HG02852 (cell line): ENCODE data around the gene IQCK.
"Not testable (repeated sequence)": the region's sequence is repeated elsewhere in the genome, so short reads cannot be mapped to it uniquely, and the experiment has no call there.

ENCODE experiments used
- ATAC-seq: cut with Tn5 transposase; IDR thresholded peaks from one replicate; pipeline ENCODE4 v1.9.1; 2021; ENCODE audit warnings: mild to moderate bottlenecking, moderate library complexity; ENCODE audit not compliant: unreplicated experiment

IQCK gene

DNA sequence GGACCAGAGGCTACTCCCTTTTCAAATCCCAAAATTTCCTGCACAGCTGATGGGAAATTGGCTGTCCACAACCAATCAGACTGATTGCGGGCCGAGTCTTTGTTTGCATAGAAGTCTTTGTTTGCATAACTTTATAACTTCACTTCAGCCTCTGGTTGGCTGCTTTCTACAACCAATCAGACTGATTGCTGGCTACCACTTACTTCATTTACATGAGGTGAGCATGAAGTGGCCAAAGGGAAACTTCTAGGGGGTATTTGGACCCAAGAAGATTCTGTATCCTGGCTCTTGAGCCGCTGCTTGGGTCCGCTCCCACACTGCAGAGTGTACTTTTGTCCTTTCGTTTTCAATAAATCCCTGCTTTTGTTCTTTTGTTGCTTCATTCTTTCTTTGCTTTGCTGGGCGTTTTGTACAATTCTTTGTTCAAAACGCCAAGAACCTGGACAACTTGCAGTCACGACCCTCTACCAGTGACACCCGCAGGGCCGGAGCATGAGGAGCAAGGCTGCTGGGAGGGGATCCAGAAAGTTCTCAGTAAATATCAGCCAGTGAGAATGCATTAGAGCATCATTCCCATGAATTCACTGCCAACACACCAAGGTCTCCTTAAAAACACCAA lies 67.5 kb downstream of the IQCK start:
- no peak for ATAC-seq

DNA sequence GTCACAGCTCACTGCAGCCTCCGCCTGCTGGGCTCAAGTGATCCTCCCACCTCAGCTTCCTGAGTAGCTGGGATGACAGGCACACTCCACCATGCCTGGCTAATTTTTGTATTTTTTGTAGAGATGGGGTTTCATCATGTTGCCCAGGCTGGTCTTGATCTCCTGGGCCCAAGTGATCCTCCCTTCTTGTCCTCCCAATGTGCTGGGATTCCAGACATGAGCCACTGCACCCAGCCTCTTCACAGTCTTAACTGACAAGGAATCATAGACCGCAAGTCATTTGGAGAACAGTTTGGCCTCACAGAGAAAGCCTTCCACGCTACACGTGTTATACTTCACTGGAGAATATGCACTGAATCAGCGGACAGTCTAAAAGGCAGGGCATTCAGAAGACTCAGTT lies 83.3 kb downstream of the IQCK start:
- not testable (repeated sequence) for ATAC-seq

GRCh38 chr16:19801824-19802223 lies 83.8 kb downstream of the IQCK start:
- not testable (repeated sequence) for ATAC-seq

DNA sequence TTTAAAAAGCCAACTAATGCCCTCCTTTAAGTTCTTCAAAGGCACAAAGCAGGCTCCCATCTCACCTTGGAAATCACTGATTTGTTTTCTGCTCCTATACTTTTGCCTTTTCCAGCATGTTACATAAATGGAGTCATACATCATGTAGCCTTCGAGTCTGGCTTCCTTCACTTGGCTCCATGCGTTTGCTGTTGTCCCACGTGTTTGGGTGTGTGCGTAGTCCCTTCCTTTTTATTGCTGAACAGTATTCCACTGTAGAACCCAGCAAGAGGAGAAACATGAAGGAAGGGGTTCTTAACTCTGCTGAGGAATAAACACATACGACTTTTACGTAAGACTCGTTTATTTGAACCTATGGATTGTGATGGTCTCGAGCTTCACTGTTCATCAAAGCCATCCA lies 84.5 kb downstream of the IQCK start:
- ATAC-seq = no peak

DNA sequence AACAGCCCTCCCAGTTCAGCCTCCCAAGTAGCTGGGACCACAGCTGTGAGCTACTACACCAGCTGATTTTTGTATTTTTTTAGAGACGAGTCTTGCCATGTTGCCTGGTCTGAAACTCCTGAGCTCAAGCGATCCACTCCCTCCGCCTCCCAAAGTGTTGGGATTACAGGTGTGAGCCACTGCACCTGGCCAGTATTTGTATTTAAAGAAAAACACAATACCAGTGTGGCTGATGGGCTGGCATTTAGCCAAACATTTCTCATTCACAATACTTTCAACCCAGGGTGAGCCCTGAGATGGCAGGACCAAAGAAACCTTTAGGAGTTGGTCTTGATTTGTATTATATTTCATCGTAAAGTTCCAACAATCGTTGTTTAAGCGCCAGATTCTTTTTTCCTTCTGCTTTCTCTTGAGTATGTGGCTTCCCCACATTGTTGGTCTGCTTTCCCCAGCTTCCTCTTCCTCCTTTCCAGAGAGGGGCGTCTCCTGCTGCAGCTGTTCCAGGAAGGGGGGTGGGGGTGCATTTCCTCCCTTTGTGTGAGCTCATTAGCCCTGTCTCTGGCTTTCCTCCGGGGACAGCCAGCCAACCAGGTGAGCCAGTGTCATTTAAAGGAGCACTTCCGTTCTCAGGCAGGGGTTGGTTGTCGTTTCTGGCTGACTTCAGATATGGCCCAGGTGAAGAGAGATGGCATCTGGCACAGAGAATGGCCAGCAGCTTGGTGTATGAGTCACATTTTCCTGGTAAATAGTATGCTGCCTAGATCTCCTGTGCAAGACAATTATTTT lies 86.7 kb downstream of the IQCK start:
- no peak for ATAC-seq

GRCh38 chr16:19805459-19806162 lies 87.5 kb downstream of the IQCK start:
- no peak for ATAC-seq

- no peak for ATAC-seq
Measured at GRCh38 chr16:19808061-19808641, 90.1 kb downstream of the IQCK start.

- ATAC-seq = no peak
Measured at GRCh38 chr16:19809121-19809635, 91.1 kb downstream of the IQCK start.

- ATAC-seq = no peak
Measured at GRCh38 chr16:19809693-19810092, 91.6 kb downstream of the IQCK start.

GRCh38 chr16:19810817-19811731 lies 93.0 kb downstream of the IQCK start:
- no peak for ATAC-seq

GRCh38 chr16:19812986-19813385 lies 94.9 kb downstream of the IQCK start:
- ATAC-seq = no peak

DNA sequence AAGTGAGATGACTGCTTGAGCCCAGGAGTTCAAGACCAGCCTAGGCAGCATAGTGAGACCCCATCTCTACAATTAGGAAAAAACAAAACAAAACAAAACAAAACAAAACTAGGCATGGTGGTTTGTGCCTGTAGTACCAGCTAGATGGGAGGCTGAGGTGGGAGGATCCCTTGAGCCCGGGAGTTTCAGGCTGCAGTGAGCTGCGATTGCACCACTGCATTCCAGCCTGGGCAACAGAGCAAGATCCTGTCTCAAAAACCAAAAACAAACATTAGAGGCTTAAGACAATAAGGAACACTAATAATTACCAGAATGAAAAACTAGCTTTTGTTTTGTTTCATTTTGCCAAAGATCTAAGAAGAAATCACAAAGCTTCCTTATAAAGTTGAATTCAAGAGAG lies 97.3 kb downstream of the IQCK start:
- ATAC-seq = no peak

GRCh38 chr16:19817122-19817521 lies 99.1 kb downstream of the IQCK start:
- ATAC-seq = no peak

GRCh38 chr16:19817875-19818274 lies 99.8 kb downstream of the IQCK start:
- no peak for ATAC-seq

- no peak for ATAC-seq
Measured at GRCh38 chr16:19822533-19822932, 104.5 kb downstream of the IQCK start.

DNA sequence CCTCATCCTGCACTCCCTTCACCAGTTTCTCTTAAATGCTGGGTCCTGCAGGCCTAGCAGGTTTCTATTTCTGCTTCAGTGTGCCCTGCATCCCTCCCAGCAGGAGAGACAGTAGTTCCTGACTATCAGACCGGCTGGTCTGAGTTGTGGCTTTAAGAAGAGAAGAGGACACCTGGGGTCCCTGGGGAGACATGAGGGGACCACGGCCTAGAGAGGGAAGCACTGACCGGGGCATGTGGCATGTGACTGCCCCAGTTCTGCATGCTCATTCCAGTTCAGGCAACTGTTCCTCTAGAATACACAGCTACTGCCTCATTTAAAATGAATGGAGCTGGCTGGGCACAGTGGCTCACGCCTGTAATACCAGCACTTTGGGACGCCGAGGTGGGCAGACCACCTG lies 105.3 kb downstream of the IQCK start:
- ATAC-seq = no peak

- no peak for ATAC-seq
Measured at GRCh38 chr16:19824216-19824615, 106.1 kb downstream of the IQCK start.

DNA sequence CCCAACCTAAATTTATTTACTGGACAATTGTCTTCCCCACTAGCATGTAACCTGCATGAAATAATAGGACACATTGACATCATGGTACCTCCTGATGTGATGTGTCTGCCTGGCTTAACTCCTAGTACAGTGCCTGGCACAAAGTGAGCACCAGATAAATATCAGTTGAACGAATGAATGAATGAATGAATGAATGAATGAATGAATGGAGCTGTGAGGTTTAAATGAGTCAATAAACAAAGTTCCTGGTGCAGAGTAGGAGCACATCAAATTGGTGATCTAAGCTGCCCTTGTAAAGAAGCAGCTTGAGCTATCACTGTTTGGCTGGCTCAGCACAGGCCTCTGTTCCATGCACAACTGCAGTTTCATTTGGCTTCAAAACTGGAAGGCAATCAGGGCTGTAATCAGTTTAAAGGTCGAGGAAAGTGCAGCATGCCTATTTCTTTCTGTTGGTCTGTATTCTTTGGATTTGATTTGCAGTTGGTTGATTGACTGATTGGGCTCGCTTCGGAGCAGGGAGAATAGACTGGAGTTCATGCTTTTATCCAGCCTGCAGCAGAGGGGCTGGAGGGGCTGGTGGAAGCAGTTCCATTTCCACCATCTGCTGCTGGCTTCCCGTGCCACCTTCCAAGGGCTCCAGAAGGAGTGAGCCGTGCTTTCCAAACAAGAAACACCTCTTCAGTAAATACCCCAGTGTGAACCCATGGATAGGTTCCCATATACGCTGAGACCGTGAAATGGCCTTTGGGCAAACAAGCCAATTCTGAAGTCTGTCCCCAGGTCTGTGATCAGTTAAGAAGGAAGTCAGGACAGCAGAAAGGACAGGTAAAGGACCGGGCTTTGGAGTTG lies 112.0 kb downstream of the IQCK start:
- ATAC-seq = no peak

DNA sequence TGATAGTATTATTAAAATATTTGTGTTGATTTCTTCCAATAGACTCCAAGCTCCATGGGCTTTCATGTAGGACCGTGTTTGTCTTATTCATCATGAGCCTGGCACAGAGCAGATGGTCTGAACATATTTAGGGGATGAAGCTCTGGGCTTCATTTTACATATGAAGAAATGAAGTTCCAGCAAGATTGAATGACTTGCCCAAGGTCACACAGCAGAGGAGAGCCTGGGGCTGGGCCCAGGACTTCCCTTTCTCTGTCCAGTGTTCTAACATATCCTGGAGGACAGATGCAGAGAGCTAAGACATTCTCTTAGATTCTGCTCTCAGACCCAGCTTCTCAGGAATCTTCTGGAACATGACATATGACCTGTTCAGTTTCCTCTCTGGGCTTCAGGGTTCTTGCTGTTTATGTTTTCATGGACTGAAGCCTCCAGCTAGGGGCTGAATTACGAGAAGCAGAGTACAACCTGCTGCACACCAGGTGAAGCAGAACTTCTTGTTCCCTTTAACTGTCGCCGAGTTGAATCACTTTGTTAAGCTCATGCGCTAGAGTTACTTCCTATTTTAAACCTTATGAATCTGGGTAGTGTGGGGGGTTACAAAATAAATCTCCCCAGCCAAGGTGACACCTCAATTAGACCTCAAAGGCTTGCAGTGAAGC lies 113.0 kb downstream of the IQCK start:
- no peak for ATAC-seq
